HG03045 (cell line): ENCODE measurements around the gene DEPP1.

Source experiments
- ATAC-seq: cut with Tn5 transposase; IDR thresholded peaks from one replicate; pipeline ENCODE4 v1.9.1; 2021; ENCODE audit warnings: mild to moderate bottlenecking, moderate library complexity; ENCODE audit not compliant: unreplicated experiment

The DEPP1 gene

GRCh38 chr10:44980309-44981171 is 1.9 kb upstream of the DEPP1 start:
- ATAC-seq: no peak

- no peak for ATAC-seq
Measured at GRCh38 chr10:44979281-44980191, 927 bp upstream of the DEPP1 start.

GRCh38 chr10:44978213-44978569 is 418 bp downstream of the DEPP1 start:
- no peak for ATAC-seq

GRCh38 chr10:44977287-44978212 is 1.1 kb downstream of the DEPP1 start:
- no peak for ATAC-seq

GRCh38 chr10:44976352-44977198 is 2.0 kb downstream of the DEPP1 start:
- ATAC-seq: no peak

- no peak for ATAC-seq
Measured at GRCh38 chr10:44975431-44976331, 2.9 kb downstream of the DEPP1 start.

- peak; percentile 60 for ATAC-seq
Measured at GRCh38 chr10:44974628-44975430, 3.8 kb downstream of the DEPP1 start.

GRCh38 chr10:44974082-44974627 is 4.5 kb downstream of the DEPP1 start:
- no peak for ATAC-seq

GRCh38 chr10:44973323-44974081 is 5.1 kb downstream of the DEPP1 start:
- ATAC-seq: no peak

- ATAC-seq: no peak
Measured at GRCh38 chr10:44972874-44973306, 5.7 kb downstream of the DEPP1 start.

GRCh38 chr10:44971935-44972757 is 6.5 kb downstream of the DEPP1 start:
- ATAC-seq: no peak

- no peak for ATAC-seq
Measured at GRCh38 chr10:44971434-44971833, 7.2 kb downstream of the DEPP1 start.

- ATAC-seq: no peak
Measured at GRCh38 chr10:44970812-44971395, 7.7 kb downstream of the DEPP1 start.

- no peak for ATAC-seq
Measured at GRCh38 chr10:44969854-44970253, 8.8 kb downstream of the DEPP1 start.

GRCh38 chr10:44968500-44969400 is 9.9 kb downstream of the DEPP1 start:
- no peak for ATAC-seq
